Anterior cingulate cortex (tissue), 58 donors: ENCODE data around the gene SOD1.
"Not testable (repeated sequence)": the region's sequence is repeated elsewhere in the genome, so short reads cannot be mapped to it uniquely, and the experiment has no call there.

ENCODE experiments used
- DNase-seq, 58 donors: peaks; one replicate each; lab custom pipeline; 2025; lab: John Stamatoyannopoulos, UW

SOD1 gene

GRCh38 chr21:31659536-31660258 lies at the start of gene SOD1:
Gene SOD1, plus strand, starts transcription at chr21:31659693. Its CDS starts 77 bp downstream, at chr21:31659770.
- DNase-seq = peak; percentile 54 to 98 (median 94)

GRCh38 chr21:31611445-31611844 lies 48.0 kb upstream of the SOD1 start:
- no peak for DNase-seq

GRCh38 chr21:31612894-31613785 lies 46.4 kb upstream of the SOD1 start:
- no peak for DNase-seq

GRCh38 chr21:31614705-31615104 lies 44.8 kb upstream of the SOD1 start:
- DNase-seq = no peak

DNA sequence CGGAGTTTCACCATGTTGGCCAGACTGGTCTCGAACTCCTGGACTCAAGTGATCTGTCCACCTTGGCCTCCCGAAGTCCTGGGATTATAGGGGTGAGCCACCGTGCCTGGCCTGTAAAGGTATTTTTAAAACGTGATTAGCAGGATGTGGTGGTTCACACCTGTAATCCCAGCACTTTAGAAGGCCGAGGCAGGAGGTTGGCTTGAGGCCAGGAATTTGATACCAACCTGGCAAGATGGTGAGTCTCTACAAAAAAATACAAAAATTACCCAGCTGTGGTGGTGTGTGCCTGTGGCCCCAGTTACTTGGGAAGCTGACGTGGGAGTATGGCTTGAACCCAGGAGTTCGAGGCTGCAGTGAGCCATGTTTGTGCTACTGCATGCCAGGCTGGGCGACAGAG lies 43.3 kb upstream of the SOD1 start:
- DNase-seq = no peak

- no peak for DNase-seq
Observed at GRCh38 chr21:31618696-31619430, 40.6 kb upstream of the SOD1 start.

GRCh38 chr21:31622397-31622796 lies 37.1 kb upstream of the SOD1 start:
- no peak for DNase-seq

DNA sequence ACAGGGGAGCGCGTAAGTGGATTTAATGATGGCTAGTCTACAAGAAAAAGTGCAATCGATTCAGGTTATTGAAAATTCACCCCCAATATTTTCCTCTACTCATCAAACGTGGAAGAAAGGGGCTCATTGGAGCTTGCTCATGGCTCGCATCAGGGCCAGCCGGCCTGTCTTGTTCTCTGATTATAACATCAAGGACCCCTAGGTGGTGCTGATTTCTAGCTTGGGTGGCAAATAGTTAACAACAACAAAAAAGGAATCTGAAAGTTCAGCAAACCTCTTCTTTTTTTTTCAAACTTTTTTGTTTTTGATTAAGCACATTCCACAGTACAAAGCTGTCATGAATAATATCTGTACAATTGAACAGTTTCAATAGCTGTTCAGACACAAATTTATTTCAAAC lies 35.8 kb upstream of the SOD1 start:
- no peak for DNase-seq

DNA sequence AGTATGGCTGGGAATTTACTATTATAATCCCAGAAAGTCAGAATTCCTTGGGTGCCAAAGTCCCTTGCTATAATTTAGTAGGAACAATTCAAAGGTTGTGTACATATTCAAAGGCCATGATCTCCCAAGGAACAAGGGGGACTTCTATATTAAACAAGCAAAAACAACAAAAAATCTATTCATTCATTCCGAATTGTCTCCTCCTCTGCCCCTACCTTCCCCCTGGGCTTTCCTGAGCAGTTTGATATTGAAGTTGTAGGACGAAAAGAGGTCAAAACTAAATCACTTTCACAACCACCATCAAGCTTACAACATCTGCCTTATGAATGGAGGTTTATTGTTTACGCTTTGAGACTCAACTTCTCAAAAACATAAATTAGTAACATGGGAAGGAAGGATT lies 35.3 kb upstream of the SOD1 start:
- DNase-seq = no peak

DNA sequence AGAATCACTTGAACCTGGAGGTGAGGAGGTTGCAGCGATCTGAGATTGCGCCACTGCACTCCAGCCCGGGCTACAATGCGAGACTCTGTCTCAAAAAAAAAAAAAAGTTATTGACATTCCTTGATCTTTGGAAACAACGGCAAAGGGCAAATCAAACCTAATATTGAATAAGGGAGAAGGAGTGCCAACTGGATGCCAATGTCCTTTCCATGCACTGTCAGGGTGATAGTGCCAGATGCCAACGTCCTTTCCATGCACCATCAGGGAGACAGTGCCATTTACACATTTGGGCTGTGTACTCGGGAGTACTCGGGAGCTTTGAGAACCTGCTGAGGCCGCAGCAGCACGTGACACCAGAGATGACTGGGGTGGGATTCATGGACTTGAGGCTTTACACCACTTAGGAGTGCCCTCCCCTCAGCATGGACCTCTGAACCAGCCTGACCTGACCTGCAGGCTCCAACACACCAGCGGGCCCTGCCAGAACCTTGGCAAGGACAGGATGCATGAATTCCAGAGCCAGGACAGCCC lies 34.5 kb upstream of the SOD1 start:
- DNase-seq = no peak

- peak in 1 of 58 donors; percentile 10 for DNase-seq
Observed at GRCh38 chr21:31629972-31630711, 29.4 kb upstream of the SOD1 start.

GRCh38 chr21:31631881-31632280 lies 27.6 kb upstream of the SOD1 start:
- DNase-seq = not testable (repeated sequence)

GRCh38 chr21:31634993-31635392 lies 24.5 kb upstream of the SOD1 start:
- no peak for DNase-seq

DNA sequence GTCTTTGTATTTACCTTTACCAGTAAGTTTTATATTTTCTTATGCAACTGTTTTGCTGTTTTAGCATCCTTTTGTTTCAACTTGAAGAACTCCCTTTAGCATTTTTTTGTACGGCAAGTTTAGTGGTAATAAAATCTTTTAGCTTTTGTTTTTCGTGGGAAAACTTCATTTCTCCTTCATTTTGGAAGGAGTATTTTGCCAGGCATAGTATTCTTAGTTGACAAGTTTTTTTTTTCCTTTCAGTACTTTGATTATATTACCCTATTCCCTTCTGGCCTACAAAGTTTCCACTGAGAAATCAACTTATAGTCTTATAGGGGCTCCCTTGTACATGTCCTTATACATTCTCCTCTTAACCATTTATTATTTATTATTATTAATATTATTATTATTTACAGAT lies 22.6 kb upstream of the SOD1 start:
- DNase-seq = no peak

DNA sequence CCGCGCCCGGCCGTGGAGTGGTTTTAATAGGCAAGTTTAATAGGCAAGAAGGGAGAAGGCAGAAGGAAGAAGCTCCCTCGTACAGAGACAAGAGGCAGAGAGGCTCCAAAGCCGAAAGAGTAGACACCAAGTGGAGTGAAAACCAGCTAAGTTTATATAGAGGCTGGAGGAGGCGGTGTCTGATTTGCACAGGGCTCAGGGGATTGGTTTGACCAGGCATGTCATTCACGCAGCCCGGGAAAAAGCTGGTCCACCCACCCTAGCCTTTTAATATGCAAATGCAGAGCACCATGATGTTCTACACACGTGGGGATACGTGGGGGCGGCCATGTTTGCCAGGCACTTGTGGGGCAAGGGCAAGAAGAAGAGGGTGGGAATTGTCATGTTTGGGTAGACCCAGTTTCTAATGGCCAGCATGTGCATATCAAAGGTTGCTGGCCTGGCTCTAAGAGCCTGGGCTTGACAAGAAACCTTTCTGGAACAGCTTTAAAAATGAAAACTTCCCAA lies 18.0 kb upstream of the SOD1 start:
- DNase-seq = no peak

DNA sequence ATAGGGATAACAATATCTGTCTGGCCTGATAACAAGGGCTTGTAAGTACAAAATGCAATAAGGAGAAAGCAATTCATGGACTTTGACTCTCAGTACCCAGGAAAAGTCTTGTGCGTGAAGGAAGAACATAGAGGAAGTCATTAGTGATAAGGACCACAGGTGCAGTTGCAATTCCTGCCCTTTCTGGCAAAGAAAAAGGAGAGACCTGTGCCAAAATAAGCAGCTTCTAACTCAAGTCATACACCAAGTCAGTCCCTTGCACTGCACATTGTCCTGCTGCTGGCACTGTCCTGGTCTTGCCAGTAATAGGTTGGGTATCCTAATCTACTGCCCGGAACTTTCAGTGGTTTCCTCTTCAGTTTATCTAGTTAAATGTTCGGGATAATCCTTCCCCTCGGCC lies 14.8 kb upstream of the SOD1 start:
- DNase-seq = no peak

- DNase-seq = no peak
Observed at GRCh38 chr21:31647650-31648049, 11.8 kb upstream of the SOD1 start.

DNA sequence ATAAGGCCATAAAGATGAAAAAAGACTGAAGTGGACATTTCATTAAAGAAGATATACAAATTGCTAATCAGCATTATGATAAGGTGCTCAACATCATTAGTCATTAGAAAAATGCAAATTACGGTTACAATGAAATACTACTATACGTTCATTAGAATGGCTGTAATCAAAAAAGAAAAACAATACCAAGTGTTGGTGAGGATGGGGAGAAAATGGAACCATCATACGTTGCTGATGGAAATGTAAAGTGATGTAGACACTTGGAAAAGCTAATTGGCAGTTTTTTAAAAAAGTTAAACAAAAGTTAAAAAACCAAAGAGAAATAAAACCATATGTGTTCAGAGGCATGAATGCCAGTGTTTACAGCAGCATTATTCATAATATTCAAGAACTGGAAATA lies 8.6 kb upstream of the SOD1 start:
- no peak for DNase-seq

GRCh38 chr21:31651491-31651890 lies 8.0 kb upstream of the SOD1 start:
- not testable (repeated sequence) for DNase-seq

GRCh38 chr21:31654340-31654739 lies 5.2 kb upstream of the SOD1 start:
- DNase-seq = no peak
